ENCODE data around the gene RFPL2. TPM values are rescaled to one million over a fixed set of nuclear protein-coding genes. Genes with fewer than 3 reads are reported as not detected.
A peak's percentile ranks its signal among the peaks of the same experiment; 100 is the strongest.

Gene RFPL2
- total RNA-seq, 1 experiment from 2014 or later, result not detected

GRCh38 chr22:32202539-32203180 lies 2.2 kb downstream of the RFPL2 start:
- BruUV-seq (replicated peaks), result no TSS peak
- peak overlapping the region; percentile 46 for H3K4me3 ChIP-seq (ENCODE audit: low read depth, low read length, poor library complexity, severe bottlenecking)
- peak; percentile 48 for DNase-seq (ENCODE audit: low spot score)
- no peak overlapping the region for H3K27ac ChIP-seq (ENCODE audit: low read depth, low read length, poor library complexity, severe bottlenecking)
- intact Hi-C loops (cut with micrococcal nuclease; ENCODE audit: unreplicated experiment), result loop anchor here (1.0 to 10.0 kb wide), 4 partner anchors 64 to 270 kb away; partner anchors contain the start of gene FBXO7
- CTCF ChIA-PET, result interaction anchor here (1.5 kb wide), 1 partner anchor 64 kb away, joined by 4 read pairs; no protein-coding TSS in a partner anchor
- peaks cover 18% of the 10 kb centered on the region for H3K27me3 ChIP-seq (replicated peaks; ENCODE audit: insufficient read depth, low read depth, low read length, poor library complexity)
- H3K4me1 ChIP-seq (ENCODE audit: insufficient read depth, low read length, poor library complexity, severe bottlenecking), result peaks cover 4% of the 10 kb centered on the region
- no peaks in the 10 kb centered on the region for H3K9me3 ChIP-seq (ENCODE audit: low read depth, low read length, poor library complexity, severe bottlenecking)
- peak; percentile 50 for TF ChIP-seq EZH2 (IDR thresholded peaks at IDR 0.05; ENCODE audit: borderline replicate concordance, low read depth, low read length, poor library complexity, severe bottlenecking)
- TF ChIP-seq CTCF (conservative IDR thresholded peaks at IDR 0.05; ENCODE audit: low read depth, low read length), result peak; percentile 64
- H3K36me3 ChIP-seq (ENCODE audit: insufficient read depth, low read length, poor library complexity, severe bottlenecking), result no peaks in the 10 kb centered on the region
- POLR2A ChIA-PET (ENCODE audit: low non-redundant PET), result interaction anchor here (0.7 kb wide), 1 partner anchor 270 kb away, joined by 3 read pairs; no protein-coding TSS in a partner anchor

- ChIA-PET CTCF (interaction anchor here (1.5 kb wide), 1 partner anchor 65 kb away, joined by 4 read pairs; no protein-coding TSS in a partner anchor), POLR2A (ENCODE audit: low non-redundant PET) (interaction anchor here (0.7 kb wide), 1 partner anchor 271 kb away, joined by 3 read pairs; no protein-coding TSS in a partner anchor)
- H3K4me3 ChIP-seq (ENCODE audit: low read depth, low read length, poor library complexity, severe bottlenecking), result no peak overlapping the region
- no peak for TF ChIP-seq EZH2 (IDR thresholded peaks at IDR 0.05; ENCODE audit: borderline replicate concordance, low read depth, low read length, poor library complexity, severe bottlenecking)
- no peak for TF ChIP-seq CTCF (conservative IDR thresholded peaks at IDR 0.05; ENCODE audit: low read depth, low read length)
- no peaks in the 10 kb centered on the region for H3K9me3 ChIP-seq (ENCODE audit: low read depth, low read length, poor library complexity, severe bottlenecking)
- H3K4me1 ChIP-seq (ENCODE audit: insufficient read depth, low read length, poor library complexity, severe bottlenecking), result peaks cover 4% of the 10 kb centered on the region
- H3K27me3 ChIP-seq (replicated peaks; ENCODE audit: insufficient read depth, low read depth, low read length, poor library complexity), result peaks cover 20% of the 10 kb centered on the region
- H3K36me3 ChIP-seq (ENCODE audit: insufficient read depth, low read length, poor library complexity, severe bottlenecking), result no peaks in the 10 kb centered on the region
- intact Hi-C loops (cut with micrococcal nuclease; ENCODE audit: unreplicated experiment), result loop anchor here (1.0 to 10.0 kb wide), 4 partner anchors 64 to 270 kb away; partner anchors contain the start of gene FBXO7
- DNase-seq (ENCODE audit: low spot score), result no peak
- BruUV-seq (replicated peaks), result no TSS peak
- H3K27ac ChIP-seq (ENCODE audit: low read depth, low read length, poor library complexity, severe bottlenecking), result no peak overlapping the region
These were observed 2.7 kb downstream of the RFPL2 start for GRCh38 chr22:32202161-32202538.

- ChIA-PET POLR2A (ENCODE audit: low non-redundant PET) (no interaction called here), CTCF (interaction anchor here (0.6 kb wide), 1 partner anchor 60 kb away, joined by 4 read pairs; no protein-coding TSS in a partner anchor)
- no peak for DNase-seq (ENCODE audit: low spot score)
- peaks cover 4% of the 10 kb centered on the region for H3K4me1 ChIP-seq (ENCODE audit: insufficient read depth, low read length, poor library complexity, severe bottlenecking)
- no peak overlapping the region for H3K27ac ChIP-seq (ENCODE audit: low read depth, low read length, poor library complexity, severe bottlenecking)
- H3K4me3 ChIP-seq (ENCODE audit: low read depth, low read length, poor library complexity, severe bottlenecking), result no peak overlapping the region
- no peaks in the 10 kb centered on the region for H3K9me3 ChIP-seq (ENCODE audit: low read depth, low read length, poor library complexity, severe bottlenecking)
- H3K27me3 ChIP-seq (replicated peaks; ENCODE audit: insufficient read depth, low read depth, low read length, poor library complexity), result peaks cover 34% of the 10 kb centered on the region
- intact Hi-C loops (cut with micrococcal nuclease; ENCODE audit: unreplicated experiment), result loop anchor here (5.0 to 10.0 kb wide), 2 partner anchors 226 to 272 kb away; partner anchors contain the start of gene FBXO7
- BruUV-seq (replicated peaks), result no TSS peak
- H3K36me3 ChIP-seq (ENCODE audit: insufficient read depth, low read length, poor library complexity, severe bottlenecking), result no peaks in the 10 kb centered on the region
- TF ChIP-seq CTCF (conservative IDR thresholded peaks at IDR 0.05; ENCODE audit: low read depth, low read length) (no peak), EZH2 (IDR thresholded peaks at IDR 0.05; ENCODE audit: borderline replicate concordance, low read depth, low read length, poor library complexity, severe bottlenecking) (no peak)
These were observed 4.1 kb downstream of the RFPL2 start for GRCh38 chr22:32200752-32201151.
